Trophoblast cell (in vitro differentiated cells and primary cell): ENCODE results near the gene CRYBG2.
"Not testable (repeated sequence)": the region's sequence is repeated elsewhere in the genome, so short reads cannot be mapped to it uniquely, and the experiment has no call there.

ENCODE experiments used
- DNase-seq, 2 donors: peaks; one replicate each; pipeline ENCODE4 v3.0.0-alpha.2; 2016
- H2AFZ ChIP-seq: 2 replicates; pipeline ENCODE4 v1.6.1; 2013; ENCODE audit warnings: low read length, moderate library complexity, mild to moderate bottlenecking; ENCODE audit not compliant: insufficient read depth, poor library complexity
- H2AK5ac ChIP-seq: 2 replicates; pipeline ENCODE4 v1.6.1; 2013; ENCODE audit warnings: mild to moderate bottlenecking, low read length
- H2BK120ac ChIP-seq: 2 replicates; pipeline ENCODE4 v1.6.1; 2013; ENCODE audit warnings: low read length, mild to moderate bottlenecking, moderate library complexity; ENCODE audit not compliant: insufficient read depth, poor library complexity
- H2BK12ac ChIP-seq: 2 replicates; pipeline ENCODE4 v1.6.1; 2013; ENCODE audit warnings: mild to moderate bottlenecking, low read length, moderate library complexity
- H2BK5ac ChIP-seq: 2 replicates; pipeline ENCODE4 v1.6.1; 2013; ENCODE audit warnings: low read length, low read depth, moderate library complexity, mild to moderate bottlenecking; ENCODE audit not compliant: poor library complexity
- H3K14ac ChIP-seq: 2 replicates; pipeline ENCODE4 v1.6.1; 2013; ENCODE audit warnings: mild to moderate bottlenecking, low read length
- H3K18ac ChIP-seq: 2 replicates; pipeline ENCODE4 v1.6.1; 2013; ENCODE audit warnings: mild to moderate bottlenecking, low read length
- H3K23ac ChIP-seq: 2 replicates; pipeline ENCODE4 v1.6.1; 2013; ENCODE audit warnings: low read length
- H3K27ac ChIP-seq: 2 replicates; pipeline ENCODE4 v1.5.1; 2013; ENCODE audit warnings: low read depth, mild to moderate bottlenecking, inconsistent platforms, low read length, moderate library complexity
- H3K27me3 ChIP-seq: 2 replicates; pipeline ENCODE4 v1.6.1; 2013; ENCODE audit warnings: inconsistent platforms, mild to moderate bottlenecking, low read length, moderate library complexity; ENCODE audit not compliant: insufficient read depth
- H3K36me3 ChIP-seq, 2 experiments: 1 replicate in 1 of 2; 2 replicates in 1 of 2; pipeline ENCODE4 v1.6.1; 2013; ENCODE audit warnings: low read length in 2 of 2, mild to moderate bottlenecking in 2 of 2, moderate library complexity in 1 of 2; ENCODE audit not compliant: insufficient read depth in 2 of 2, control insufficient read depth in 1 of 2
- H3K4ac ChIP-seq: 2 replicates; pipeline ENCODE4 v1.6.1; 2013; ENCODE audit warnings: low read depth, mild to moderate bottlenecking, low read length, moderate library complexity
- H3K4me1 ChIP-seq, 2 experiments: 1 replicate in 1 of 2; 2 replicates in 1 of 2; pipeline ENCODE4 v1.6.1; 2013; ENCODE audit warnings: low read length in 2 of 2, mild to moderate bottlenecking in 2 of 2, moderate library complexity in 1 of 2; ENCODE audit not compliant: insufficient read depth in 2 of 2, control insufficient read depth in 1 of 2
- H3K4me2 ChIP-seq: 2 replicates; pipeline ENCODE4 v1.6.1; 2013; ENCODE audit warnings: inconsistent platforms, mild to moderate bottlenecking, low read length, moderate library complexity
- H3K4me3 ChIP-seq: 2 replicates; pipeline ENCODE4 v1.5.1; 2013; ENCODE audit warnings: mild to moderate bottlenecking, low read depth, low read length, inconsistent platforms
- H3K79me1 ChIP-seq: one replicate; pipeline ENCODE4 v1.6.1; 2013; ENCODE audit warnings: low read length
- H3K79me2 ChIP-seq: 2 replicates; pipeline ENCODE4 v1.6.1; 2013; ENCODE audit warnings: low read length, mild to moderate bottlenecking; ENCODE audit not compliant: control insufficient read depth, insufficient read depth, poor library complexity
- H3K9ac ChIP-seq: 2 replicates; pipeline ENCODE4 v1.6.1; 2013; ENCODE audit warnings: mild to moderate bottlenecking, low read length
- H3K9me3 ChIP-seq: 2 replicates; pipeline ENCODE4 v1.6.1; 2013; ENCODE audit warnings: low read depth, mild to moderate bottlenecking, control low read depth, inconsistent platforms, low read length; ENCODE audit not compliant: insufficient read depth
- H4K12ac ChIP-seq: 2 replicates; pipeline ENCODE4 v1.6.1; 2013; ENCODE audit warnings: low read depth, mild to moderate bottlenecking, low read length, moderate library complexity
- H4K8ac ChIP-seq: 2 replicates; pipeline ENCODE4 v1.6.1; 2013; ENCODE audit warnings: low read depth, mild to moderate bottlenecking, low read length, moderate library complexity
- H4K91ac ChIP-seq: one replicate; pipeline ENCODE4 v1.6.1; 2013; ENCODE audit warnings: low read depth, mild to moderate bottlenecking, low read length, moderate library complexity
- WGBS: extraction: QIAGEN DNeasy Blood & Tissue Kit; methylation state at CpG from one replicate; pipeline ENCODE4 v1.1.7; 2013; ENCODE audit warnings: missing lambda C conversion rate; ENCODE audit not compliant: insufficient read length, insufficient coverage; ENCODE audit errors: extremely low coverage; 5-methylcytosine and 5-hydroxymethylcytosine counted together

The CRYBG2 gene

GRCh38 chr1:26336477-26337205 lies 17.3 kb downstream of the CRYBG2 start:
- no peak overlapping the region for H3K23ac ChIP-seq
- no peak overlapping the region for H3K9ac ChIP-seq
- H2AFZ ChIP-seq: peak overlapping the region; percentile 19
- H4K91ac ChIP-seq: no peak overlapping the region
- peaks cover 8 to 12% of the 10 kb centered on the region in 2 experiments for H3K36me3 ChIP-seq
- no peak overlapping the region for H4K12ac ChIP-seq
- no peaks in the 10 kb centered on the region for H3K79me2 ChIP-seq
- H2BK120ac ChIP-seq: no peak overlapping the region
- WGBS: no CpG with 5 or more reads among the region's 52 CpGs
- H2AK5ac ChIP-seq: no peak overlapping the region
- no peak overlapping the region for H3K18ac ChIP-seq
- no peak overlapping the region for H3K4ac ChIP-seq
- H3K9me3 ChIP-seq: no peaks in the 10 kb centered on the region
- peaks cover 9 to 10% of the 10 kb centered on the region in 2 experiments for H3K4me1 ChIP-seq
- no peak overlapping the region for H2BK12ac ChIP-seq
- peak overlapping the region; percentile 12 for H4K8ac ChIP-seq
- peak; percentile 72 to 76 for DNase-seq
- no peak overlapping the region for H3K14ac ChIP-seq
- H3K4me3 ChIP-seq: peak overlapping the region; percentile 66
- no peak overlapping the region for H2BK5ac ChIP-seq
- H3K27me3 ChIP-seq: no peaks in the 10 kb centered on the region
- H3K4me2 ChIP-seq: peak overlapping the region; percentile 84
- no peaks in the 10 kb centered on the region for H3K79me1 ChIP-seq
- H3K27ac ChIP-seq: no peak overlapping the region

DNA sequence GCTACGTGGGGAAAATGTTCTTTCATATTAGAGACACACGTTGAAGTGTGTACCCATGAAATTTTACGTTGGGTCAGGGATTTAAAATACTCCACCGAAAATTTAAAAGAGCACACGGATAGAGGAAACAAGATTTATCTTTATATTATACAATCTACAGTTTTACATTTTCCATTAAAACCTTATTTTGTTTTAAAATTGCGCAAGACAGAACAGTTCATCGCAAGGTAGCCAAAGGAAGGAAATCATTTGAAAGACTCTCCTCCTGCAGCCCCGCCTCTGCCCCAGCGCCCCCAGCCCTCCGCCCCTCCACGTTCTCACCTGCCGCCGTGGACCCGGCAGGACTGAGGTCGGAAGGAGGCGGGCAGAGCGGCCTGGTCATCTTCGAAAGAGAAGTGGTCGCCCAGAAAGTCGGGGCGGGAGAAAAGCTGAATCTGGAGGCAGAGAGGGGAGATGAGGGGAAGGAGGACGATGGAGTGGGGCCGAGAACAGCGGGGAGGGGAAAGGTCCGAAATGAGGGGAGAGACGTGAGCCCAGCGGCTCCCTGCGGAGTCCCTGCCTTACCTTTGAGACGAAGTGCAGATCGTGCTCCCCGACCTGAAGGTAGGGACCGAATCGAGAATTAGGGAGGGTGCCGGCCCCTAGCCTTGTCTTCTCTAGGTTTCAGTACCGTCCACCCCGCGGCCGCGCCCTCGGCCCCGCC lies 18.0 kb downstream of the CRYBG2 start:
- no peak overlapping the region for H2AFZ ChIP-seq
- H3K79me1 ChIP-seq: no peaks in the 10 kb centered on the region
- H3K9me3 ChIP-seq: no peaks in the 10 kb centered on the region
- H3K4ac ChIP-seq: no peak overlapping the region
- no CpG with 5 or more reads among the region's 41 CpGs for WGBS
- H3K4me2 ChIP-seq: peak overlapping the region; percentile 84
- peaks cover 9 to 10% of the 10 kb centered on the region in 2 experiments for H3K4me1 ChIP-seq
- no peak overlapping the region for H3K27ac ChIP-seq
- no peak overlapping the region for H4K8ac ChIP-seq
- H4K12ac ChIP-seq: no peak overlapping the region
- H3K23ac ChIP-seq: no peak overlapping the region
- no peak overlapping the region for H3K18ac ChIP-seq
- H3K4me3 ChIP-seq: peak overlapping the region; percentile 66
- H2AK5ac ChIP-seq: no peak overlapping the region
- peaks cover 14 to 19% of the 10 kb centered on the region in 2 experiments for H3K36me3 ChIP-seq
- no peak overlapping the region for H2BK120ac ChIP-seq
- DNase-seq: no peak
- H3K79me2 ChIP-seq: no peaks in the 10 kb centered on the region
- no peak overlapping the region for H2BK5ac ChIP-seq
- no peak overlapping the region for H4K91ac ChIP-seq
- H3K9ac ChIP-seq: no peak overlapping the region
- H3K27me3 ChIP-seq: no peaks in the 10 kb centered on the region
- H3K14ac ChIP-seq: no peak overlapping the region
- no peak overlapping the region for H2BK12ac ChIP-seq

DNA sequence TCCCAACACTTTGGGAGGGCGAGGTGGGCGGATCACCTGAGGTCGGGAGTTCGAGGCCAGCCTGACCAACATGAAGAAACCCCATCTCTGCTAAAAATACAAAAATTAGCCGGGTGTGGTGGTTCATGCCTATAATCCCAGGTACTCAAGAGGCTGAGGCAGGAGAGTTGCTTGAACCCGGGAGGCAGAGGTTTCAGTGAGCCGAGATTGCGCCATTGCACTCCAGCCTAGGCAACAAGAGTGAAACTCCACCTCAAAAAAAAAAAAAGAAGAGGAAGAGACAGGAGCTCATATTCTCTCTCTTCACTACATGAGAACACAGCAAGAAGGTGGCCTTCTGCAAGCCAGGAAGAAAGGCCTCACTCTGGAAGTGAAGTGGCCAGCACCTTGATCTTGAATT lies 20.6 kb downstream of the CRYBG2 start:
- H2BK120ac ChIP-seq, H3K27me3 ChIP-seq, H3K79me1 ChIP-seq, H4K8ac ChIP-seq, H2BK12ac ChIP-seq, H4K91ac ChIP-seq, H3K23ac ChIP-seq, H2BK5ac ChIP-seq, DNase-seq, H3K4me1 ChIP-seq, H3K27ac ChIP-seq, H3K9me3 ChIP-seq, H3K4me2 ChIP-seq, H4K12ac ChIP-seq, H3K9ac ChIP-seq, H2AFZ ChIP-seq, H3K18ac ChIP-seq, H3K79me2 ChIP-seq, H3K14ac ChIP-seq, H2AK5ac ChIP-seq, H3K4me3 ChIP-seq, H3K4ac ChIP-seq: not testable (repeated sequence)
- peaks cover 18 to 20% of the 10 kb centered on the region in 2 experiments for H3K36me3 ChIP-seq
- WGBS: no CpG with 5 or more reads among the region's 8 CpGs

DNA sequence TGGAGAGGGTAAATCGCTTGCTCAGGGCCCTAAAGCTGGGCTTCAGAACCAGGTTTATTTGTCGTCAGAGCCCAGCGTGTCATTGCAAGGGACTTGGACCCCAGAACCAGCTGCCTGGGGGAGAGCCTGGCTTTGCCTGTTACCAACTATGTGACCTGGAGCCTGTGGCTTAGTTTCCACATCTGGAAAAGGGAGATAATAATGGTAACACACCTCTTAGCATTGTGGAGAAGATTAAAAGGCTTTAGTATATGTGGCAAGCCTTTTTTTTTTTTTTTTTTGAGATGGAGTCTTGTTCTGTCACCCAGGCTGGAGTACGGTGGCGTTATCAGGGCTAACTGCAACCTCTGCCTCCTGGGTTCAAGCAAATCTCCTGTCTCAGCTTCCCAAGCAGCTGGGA lies 23.7 kb downstream of the CRYBG2 start:
- DNase-seq: no peak
- no peak overlapping the region for H3K9ac ChIP-seq
- no peak overlapping the region for H2AFZ ChIP-seq
- H2BK12ac ChIP-seq: no peak overlapping the region
- H3K4me3 ChIP-seq: no peak overlapping the region
- H3K79me1 ChIP-seq: no peaks in the 10 kb centered on the region
- WGBS: no CpG with 5 or more reads among the region's 5 CpGs
- no peak overlapping the region for H3K23ac ChIP-seq
- H2BK120ac ChIP-seq: no peak overlapping the region
- no peak overlapping the region for H2BK5ac ChIP-seq
- no peak overlapping the region for H3K4ac ChIP-seq
- no peaks in the 10 kb centered on the region for H3K9me3 ChIP-seq
- H3K14ac ChIP-seq: no peak overlapping the region
- H3K36me3 ChIP-seq: peaks cover 22 to 26% of the 10 kb centered on the region in 2 experiments
- no peak overlapping the region for H3K18ac ChIP-seq
- no peaks in the 10 kb centered on the region for H3K27me3 ChIP-seq
- no peak overlapping the region for H4K91ac ChIP-seq
- no peak overlapping the region for H3K4me2 ChIP-seq
- H3K4me1 ChIP-seq: no peaks in the 10 kb centered on the region
- no peaks in the 10 kb centered on the region for H3K79me2 ChIP-seq
- H4K8ac ChIP-seq: no peak overlapping the region
- no peak overlapping the region for H4K12ac ChIP-seq
- H3K27ac ChIP-seq: no peak overlapping the region
- H2AK5ac ChIP-seq: no peak overlapping the region
